Loucy (cell line): Measurements from ENCODE around the gene FGF8.

Source experiments
- H2AFZ ChIP-seq: fragments of 200-600 bp; sonication (generic); 2 replicates; pipeline ENCODE4 v1.6.0; 2016; ENCODE audit warnings: antibody characterized with exemption, mild to moderate bottlenecking, low read length, moderate library complexity
- H3F3A ChIP-seq: fragments of 200-600 bp; 2 replicates; pipeline ENCODE4 v1.6.0; 2016; ENCODE audit warnings: antibody characterized with exemption, low read depth, mild to moderate bottlenecking
- H3K27me3 ChIP-seq: fragments of 200-600 bp; sonication (generic); 2 replicates; pipeline ENCODE4 v1.6.1; 2014; ENCODE audit warnings: low read length, mild to moderate bottlenecking; ENCODE audit not compliant: insufficient read depth, poor library complexity, severe bottlenecking
- H3K36me3 ChIP-seq: fragments of 200-600 bp; sonication (generic); 2 replicates; pipeline ENCODE4 v1.6.1; 2016; ENCODE audit warnings: low read length; ENCODE audit not compliant: insufficient read depth
- H3K4me1 ChIP-seq: fragments of 200-600 bp; sonication (generic); 2 replicates; pipeline ENCODE4 v1.5.1; 2014; ENCODE audit warnings: low read length, mild to moderate bottlenecking; ENCODE audit not compliant: insufficient read depth, poor library complexity, severe bottlenecking
- H3K4me2 ChIP-seq: fragments of 200-600 bp; sonication (generic); 2 replicates; pipeline ENCODE4 v1.6.0; 2014; ENCODE audit warnings: antibody characterized with exemption, low read length, low read depth, mild to moderate bottlenecking; ENCODE audit not compliant: poor library complexity, severe bottlenecking
- H3K4me3 ChIP-seq: fragments of 200-600 bp; sonication (generic); 2 replicates; pipeline ENCODE4 v1.5.1; 2014; ENCODE audit warnings: low read length, mild to moderate bottlenecking, mixed read lengths; ENCODE audit not compliant: poor library complexity, severe bottlenecking
- H3K79me2 ChIP-seq: fragments of 200-600 bp; sonication (generic); 2 replicates; pipeline ENCODE4 v1.6.1; 2014; ENCODE audit warnings: low read length; ENCODE audit not compliant: insufficient read depth
- H3K9ac ChIP-seq: fragments of 200-600 bp; sonication (generic); 2 replicates; pipeline ENCODE4 v1.6.0; 2014; ENCODE audit warnings: mild to moderate bottlenecking, low read depth, low read length, moderate library complexity; ENCODE audit not compliant: poor library complexity, severe bottlenecking
- H3K9me2 ChIP-seq: fragments of 200-600 bp; sonication (generic); replicated peaks from 2 replicates; pipeline ENCODE4 v1.6.1; 2016; ENCODE audit warnings: low read depth, low read length, mixed read lengths
- H3K9me3 ChIP-seq: fragments of 200-600 bp; sonication (generic); 2 replicates; pipeline ENCODE4 v1.6.1; 2014; ENCODE audit warnings: mild to moderate bottlenecking, antibody characterized with exemption, low read length, low read depth; ENCODE audit not compliant: insufficient read depth
- H4K20me1 ChIP-seq: fragments of 200-600 bp; sonication (generic); 2 replicates; pipeline ENCODE4 v1.6.0; 2014; ENCODE audit warnings: antibody characterized with exemption, low read length, mild to moderate bottlenecking; ENCODE audit not compliant: insufficient read depth, poor library complexity, severe bottlenecking
- EZH2phosphoT487 ChIP-seq: fragments of 200-600 bp; IDR thresholded peaks from 2 replicates; pipeline ENCODE4 v1.6.1; 2018; ENCODE audit warnings: antibody characterized with exemption, mild to moderate bottlenecking, moderate library complexity, borderline replicate concordance
- TF ChIP-seq, protein P1 (sequence below): fragments of 200-600 bp; sonication (generic); conservative IDR thresholded peaks from 2 replicates; pipeline ENCODE4 v1.5.1; 2014; ENCODE audit warnings: mild to moderate bottlenecking, antibody characterized with exemption, low read length

The FGF8 gene

DNA sequence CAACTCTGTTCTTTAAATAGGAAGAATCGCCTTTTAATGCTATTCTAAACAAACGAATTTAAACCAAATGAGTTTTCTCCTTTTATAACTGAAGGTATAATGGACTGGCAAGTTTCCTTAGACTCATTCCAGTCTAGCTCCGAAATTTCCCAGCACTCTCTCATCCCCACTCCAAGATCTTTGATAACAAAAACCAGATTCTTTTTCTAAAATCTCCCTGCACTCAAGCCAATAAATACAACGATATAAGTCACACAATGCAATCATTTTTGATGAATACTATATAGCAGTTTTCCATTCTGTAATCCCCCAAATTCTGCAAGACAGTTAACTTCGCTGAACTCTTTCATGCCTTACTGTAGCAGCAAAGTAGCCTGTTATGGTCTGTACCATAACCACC, 40.5 kb upstream of the FGF8 start:
- TF ChIP-seq EZH2phosphoT487 = no peak
- TF ChIP-seq, protein P1, sequence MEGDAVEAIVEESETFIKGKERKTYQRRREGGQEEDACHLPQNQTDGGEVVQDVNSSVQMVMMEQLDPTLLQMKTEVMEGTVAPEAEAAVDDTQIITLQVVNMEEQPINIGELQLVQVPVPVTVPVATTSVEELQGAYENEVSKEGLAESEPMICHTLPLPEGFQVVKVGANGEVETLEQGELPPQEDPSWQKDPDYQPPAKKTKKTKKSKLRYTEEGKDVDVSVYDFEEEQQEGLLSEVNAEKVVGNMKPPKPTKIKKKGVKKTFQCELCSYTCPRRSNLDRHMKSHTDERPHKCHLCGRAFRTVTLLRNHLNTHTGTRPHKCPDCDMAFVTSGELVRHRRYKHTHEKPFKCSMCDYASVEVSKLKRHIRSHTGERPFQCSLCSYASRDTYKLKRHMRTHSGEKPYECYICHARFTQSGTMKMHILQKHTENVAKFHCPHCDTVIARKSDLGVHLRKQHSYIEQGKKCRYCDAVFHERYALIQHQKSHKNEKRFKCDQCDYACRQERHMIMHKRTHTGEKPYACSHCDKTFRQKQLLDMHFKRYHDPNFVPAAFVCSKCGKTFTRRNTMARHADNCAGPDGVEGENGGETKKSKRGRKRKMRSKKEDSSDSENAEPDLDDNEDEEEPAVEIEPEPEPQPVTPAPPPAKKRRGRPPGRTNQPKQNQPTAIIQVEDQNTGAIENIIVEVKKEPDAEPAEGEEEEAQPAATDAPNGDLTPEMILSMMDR = no peak
- Histone ChIP-seq H3K79me2 (peaks cover 84% of the 10 kb centered on the region), H4K20me1 (peaks cover 67% of the 10 kb centered on the region), H3F3A (no peaks in the 10 kb centered on the region), H3K4me1 (peaks cover 52% of the 10 kb centered on the region), H2AFZ (no peak overlapping the region), H3K4me3 (peak overlapping the region; percentile 98), H3K9me3 (no peaks in the 10 kb centered on the region), H3K9me2 (no peaks in the 10 kb centered on the region), H3K4me2 (peak overlapping the region; percentile 100), H3K36me3 (peaks cover 18% of the 10 kb centered on the region; the same call in 1 of the 2 replicates), H3K27me3 (no peaks in the 10 kb centered on the region), H3K9ac (peak overlapping the region; percentile 91)

DNA sequence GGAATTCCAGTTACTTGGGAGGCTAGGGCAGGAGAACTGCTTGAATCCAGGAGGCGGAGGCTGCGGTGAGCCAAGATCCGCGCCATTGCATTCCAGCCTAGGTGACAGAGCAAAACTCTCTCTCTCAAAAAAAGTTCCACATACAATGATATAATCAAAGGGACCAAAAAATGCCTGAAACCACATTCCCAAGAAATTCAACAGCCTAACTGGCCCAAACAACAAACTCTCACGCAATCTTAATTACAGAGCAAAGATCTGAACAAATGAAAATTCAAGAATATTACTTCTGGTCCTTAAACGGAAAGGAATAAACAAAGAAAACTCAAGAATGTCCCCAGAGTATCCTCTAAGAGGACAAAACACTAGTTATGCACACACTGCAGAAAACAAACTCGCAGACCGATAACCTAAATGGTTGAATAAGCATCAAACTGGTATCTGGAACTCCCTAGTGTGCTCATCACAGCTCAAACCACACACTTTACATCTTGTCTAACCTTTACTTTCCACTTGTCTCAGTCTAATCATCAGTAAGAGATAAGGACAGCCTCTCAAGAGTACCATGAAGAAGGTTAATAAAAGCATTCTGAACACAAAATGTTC, 38.7 kb upstream of the FGF8 start:
- Histone ChIP-seq H3K4me3 (peak overlapping the region; percentile 98), H3K79me2 (peaks cover 93% of the 10 kb centered on the region), H3K9me2 (no peaks in the 10 kb centered on the region), H2AFZ (no peak overlapping the region), H3K9ac (peak overlapping the region; percentile 91), H3F3A (no peaks in the 10 kb centered on the region), H3K27me3 (no peaks in the 10 kb centered on the region), H4K20me1 (peaks cover 80% of the 10 kb centered on the region), H3K4me1 (peaks cover 42% of the 10 kb centered on the region), H3K36me3 (peaks cover 33% of the 10 kb centered on the region; the same call in 1 of the 2 replicates), H3K4me2 (peak overlapping the region; percentile 100), H3K9me3 (no peaks in the 10 kb centered on the region)
- no peak for TF ChIP-seq EZH2phosphoT487
- TF ChIP-seq, protein P1 = no peak

DNA sequence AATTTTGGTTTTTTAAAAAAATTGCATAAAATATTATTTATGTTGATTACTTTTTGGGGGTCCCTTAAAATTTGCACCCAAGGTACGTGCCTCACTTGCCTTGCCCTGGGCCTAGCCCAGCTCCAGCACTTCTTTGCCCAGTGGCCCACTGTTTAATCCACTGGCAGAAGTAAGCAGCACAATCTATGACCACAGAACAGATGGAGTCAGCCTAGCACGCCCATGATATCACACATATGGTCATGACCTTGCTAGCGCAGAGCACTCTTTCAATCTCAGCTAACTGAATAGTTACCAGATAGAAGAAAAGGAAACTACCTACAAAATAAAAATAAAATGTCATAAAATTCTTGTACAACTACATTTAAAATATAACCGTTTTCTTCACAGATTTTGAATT, 36.7 kb upstream of the FGF8 start:
- H3K9me2 ChIP-seq = no peaks in the 10 kb centered on the region
- H3K4me1 ChIP-seq = peaks cover 33% of the 10 kb centered on the region
- no peaks in the 10 kb centered on the region for H3K9me3 ChIP-seq
- peaks cover 92% of the 10 kb centered on the region for H4K20me1 ChIP-seq
- TF ChIP-seq, protein P1 = no peak
- TF ChIP-seq EZH2phosphoT487 = no peak
- H2AFZ ChIP-seq = no peak overlapping the region
- H3K27me3 ChIP-seq = no peaks in the 10 kb centered on the region
- H3K4me3 ChIP-seq = peak overlapping the region; percentile 98
- peaks cover 52% of the 10 kb centered on the region for H3K36me3 ChIP-seq
- H3K79me2 ChIP-seq = peaks cover 97% of the 10 kb centered on the region
- H3K4me2 ChIP-seq = peak overlapping the region; percentile 100
- no peaks in the 10 kb centered on the region for H3F3A ChIP-seq
- peak overlapping the region; percentile 91 for H3K9ac ChIP-seq
